Suppressor macrophage (primary cell): ENCODE results near the gene P2RY6.

ENCODE experiments used
- DNase-seq, 4 experiments: peaks; one replicate each; pipeline ENCODE4 v3.0.0-alpha.2; 2020 to 2022

Gene P2RY6

DNA sequence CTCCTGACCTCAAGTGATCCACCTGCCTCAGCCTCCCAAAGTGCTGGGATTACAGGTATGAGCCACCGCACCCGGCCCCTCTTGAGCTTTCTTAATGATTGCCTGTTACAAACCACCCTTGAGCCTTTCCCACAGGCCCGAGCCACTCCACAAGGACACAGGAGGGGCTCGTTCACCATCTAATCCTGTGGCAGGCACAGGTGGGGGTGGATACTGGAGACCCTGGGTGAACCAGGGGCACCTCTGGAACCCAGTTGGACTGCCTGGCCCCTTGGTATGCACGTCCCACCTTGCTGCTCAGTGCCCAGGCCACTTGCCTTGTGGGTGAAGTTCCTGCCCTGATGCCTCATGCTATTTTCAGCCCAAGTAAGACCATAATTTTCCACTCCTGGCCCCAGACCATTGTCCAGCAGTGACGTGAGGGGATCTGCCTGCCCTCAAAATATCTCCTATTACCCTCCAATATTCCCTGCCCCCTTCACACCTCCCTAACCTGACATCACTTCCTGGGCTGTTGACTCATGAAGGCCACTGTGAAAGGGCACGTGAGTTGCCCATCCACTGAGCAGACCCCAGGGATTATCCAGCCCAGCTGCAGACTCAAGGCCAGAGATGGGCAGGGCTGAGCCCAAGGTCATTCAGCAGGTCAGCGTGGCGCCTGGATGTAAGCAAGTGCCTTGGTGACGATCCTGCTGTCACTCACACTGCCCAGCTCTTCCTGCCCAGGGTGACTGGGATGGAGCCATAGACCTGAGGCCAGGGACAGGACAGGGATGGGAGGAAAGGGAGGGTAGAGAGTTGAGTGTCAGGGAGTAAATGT lies 34.5 kb upstream of the P2RY6 start:
- DNase-seq: peak in 1 of 4 experiments; percentile 17

DNA sequence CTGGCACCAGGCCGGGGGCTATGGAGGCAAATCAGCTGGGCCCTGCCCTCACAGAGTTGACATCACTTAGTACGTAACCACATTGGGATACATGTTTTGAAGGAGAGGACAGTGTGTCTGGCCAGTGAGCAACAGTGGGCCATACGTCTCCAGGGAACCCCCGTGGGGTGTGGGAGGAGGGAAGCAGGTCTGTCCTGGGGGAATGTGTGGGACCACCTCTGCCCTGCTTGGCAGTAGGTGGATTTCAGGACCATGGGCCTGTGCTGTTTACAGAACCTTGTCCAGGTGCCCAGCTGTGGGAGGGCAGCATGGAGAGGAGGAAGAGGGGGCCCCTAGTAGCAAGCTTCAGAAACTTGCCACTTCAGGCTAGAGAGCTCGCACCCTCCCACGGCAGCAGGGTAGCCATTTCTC lies 33.0 kb upstream of the P2RY6 start:
- no peak for DNase-seq

- no peak for DNase-seq
Measured at GRCh38 chr11:73239571-73240189, 32.5 kb upstream of the P2RY6 start.

DNA sequence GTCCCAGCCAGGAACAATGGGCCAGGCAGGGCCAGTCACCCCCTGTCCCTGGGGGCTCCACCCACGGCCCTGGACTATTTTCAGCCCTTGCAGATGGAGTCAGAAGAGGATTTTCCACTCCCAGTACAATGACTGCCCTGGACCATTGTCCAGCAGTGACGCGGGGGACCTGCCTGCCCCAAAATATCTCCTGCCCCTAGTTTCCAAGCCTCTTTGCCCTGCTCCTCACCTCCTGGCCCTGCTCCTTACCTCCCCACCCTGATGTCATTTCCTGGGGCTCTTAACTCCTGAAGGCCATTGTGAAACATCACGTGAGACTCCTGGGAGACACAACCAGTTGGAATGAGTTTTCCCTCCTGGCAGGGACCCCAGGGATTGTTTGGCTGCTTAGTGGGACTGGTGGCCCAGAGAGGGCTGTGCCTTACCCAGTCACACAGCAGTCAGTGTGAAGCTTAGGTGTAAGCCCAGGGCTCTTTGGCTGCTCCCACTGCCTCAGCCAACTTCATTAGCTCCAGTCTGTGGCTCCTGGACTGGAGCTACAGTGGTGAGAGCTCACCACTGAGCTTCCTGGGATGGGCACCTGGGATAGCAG lies 31.9 kb upstream of the P2RY6 start:
- no peak for DNase-seq

- DNase-seq: no peak
Measured at GRCh38 chr11:73241300-73241699, 30.8 kb upstream of the P2RY6 start.

GRCh38 chr11:73242251-73243092 lies 29.7 kb upstream of the P2RY6 start:
- peak; percentile 65 to 85 (median 78) for DNase-seq

- no peak for DNase-seq
Measured at GRCh38 chr11:73243093-73243485, 29.0 kb upstream of the P2RY6 start.

DNA sequence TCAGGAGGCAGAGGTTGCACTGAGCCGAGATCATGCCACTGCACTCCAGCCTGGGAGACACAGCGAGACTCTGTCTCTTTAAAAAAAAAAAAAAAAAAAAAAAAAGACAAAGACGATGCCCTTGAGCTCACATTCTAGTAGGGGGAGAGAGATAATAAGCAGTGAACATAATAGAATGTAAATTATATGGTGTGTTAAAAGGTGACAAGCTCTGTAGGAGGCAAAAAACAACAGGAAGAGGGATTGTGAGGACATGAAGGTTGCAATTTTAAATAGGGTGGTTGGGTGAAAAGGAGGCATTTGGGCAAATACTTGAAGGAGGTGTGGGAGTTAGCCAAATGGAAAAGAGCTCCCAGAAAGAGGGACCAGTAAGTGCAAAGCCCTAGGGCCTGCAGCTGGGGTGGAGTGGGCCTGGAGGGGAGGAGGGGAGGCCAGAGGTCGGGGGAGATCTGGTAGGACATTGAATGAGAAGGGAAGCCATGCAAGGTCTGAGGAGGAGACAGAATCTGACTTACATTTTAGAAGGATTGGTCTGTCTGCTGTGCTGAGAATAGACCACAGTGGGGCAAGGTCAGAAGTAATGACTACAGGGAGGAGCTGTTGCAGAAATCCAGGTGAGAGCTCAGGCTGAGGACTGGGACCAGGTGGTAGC lies 27.4 kb upstream of the P2RY6 start:
- DNase-seq: no peak

DNA sequence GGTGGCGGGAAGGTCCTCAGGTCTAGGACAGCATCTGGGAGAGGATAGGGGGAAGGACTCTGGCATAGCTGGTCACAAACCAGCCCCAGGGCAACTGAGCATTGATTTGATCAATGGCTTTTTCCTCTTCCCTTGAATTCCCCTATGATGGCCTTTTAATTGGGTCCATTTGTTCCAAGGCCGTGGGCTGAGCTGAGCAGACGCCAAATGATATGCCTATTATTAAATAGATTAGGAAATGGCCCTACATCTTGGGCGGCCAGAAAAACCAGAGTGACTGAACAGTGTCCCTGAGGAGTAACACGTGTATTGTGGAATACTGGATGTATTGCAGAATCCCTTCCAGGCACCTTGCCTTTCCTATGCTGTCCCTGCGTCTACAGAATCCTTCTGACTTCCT lies 26.7 kb upstream of the P2RY6 start:
- DNase-seq: no peak

GRCh38 chr11:73246303-73246702 lies 25.8 kb upstream of the P2RY6 start:
- no peak for DNase-seq

DNA sequence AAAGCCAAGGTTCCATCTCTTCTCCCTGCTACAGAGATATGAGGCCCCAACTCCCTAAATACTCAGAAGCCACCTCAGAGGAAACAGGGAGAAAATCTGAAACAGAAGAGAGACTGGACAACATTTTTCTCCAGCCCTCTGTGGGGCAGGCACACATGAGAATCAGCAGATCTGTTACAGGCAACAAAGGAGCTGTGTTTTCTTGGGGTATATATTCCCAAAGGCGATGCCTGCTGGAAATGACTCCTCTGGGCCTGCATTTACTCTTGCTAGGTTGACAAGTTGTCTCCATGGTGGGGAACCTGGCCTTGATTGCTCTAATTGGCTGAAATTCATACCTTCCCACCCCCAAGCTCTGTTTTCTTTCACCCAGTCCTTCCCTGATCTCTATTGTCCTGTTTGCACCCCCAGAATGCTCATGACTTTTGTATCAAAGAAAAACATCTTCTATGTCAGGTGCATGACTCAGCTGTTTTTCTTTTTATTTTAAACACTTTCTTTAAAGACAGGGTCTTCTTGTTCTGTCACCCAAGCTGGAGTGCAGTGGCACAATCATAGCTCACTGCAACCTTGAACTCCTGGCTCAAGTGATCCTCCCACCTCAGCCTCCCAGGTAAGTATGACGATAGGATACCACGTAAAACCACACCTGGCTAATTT lies 23.5 kb upstream of the P2RY6 start:
- DNase-seq: no peak

GRCh38 chr11:73249304-73249703 lies 22.8 kb upstream of the P2RY6 start:
- DNase-seq: no peak

GRCh38 chr11:73249853-73250783 lies 22.0 kb upstream of the P2RY6 start:
- DNase-seq: no peak

DNA sequence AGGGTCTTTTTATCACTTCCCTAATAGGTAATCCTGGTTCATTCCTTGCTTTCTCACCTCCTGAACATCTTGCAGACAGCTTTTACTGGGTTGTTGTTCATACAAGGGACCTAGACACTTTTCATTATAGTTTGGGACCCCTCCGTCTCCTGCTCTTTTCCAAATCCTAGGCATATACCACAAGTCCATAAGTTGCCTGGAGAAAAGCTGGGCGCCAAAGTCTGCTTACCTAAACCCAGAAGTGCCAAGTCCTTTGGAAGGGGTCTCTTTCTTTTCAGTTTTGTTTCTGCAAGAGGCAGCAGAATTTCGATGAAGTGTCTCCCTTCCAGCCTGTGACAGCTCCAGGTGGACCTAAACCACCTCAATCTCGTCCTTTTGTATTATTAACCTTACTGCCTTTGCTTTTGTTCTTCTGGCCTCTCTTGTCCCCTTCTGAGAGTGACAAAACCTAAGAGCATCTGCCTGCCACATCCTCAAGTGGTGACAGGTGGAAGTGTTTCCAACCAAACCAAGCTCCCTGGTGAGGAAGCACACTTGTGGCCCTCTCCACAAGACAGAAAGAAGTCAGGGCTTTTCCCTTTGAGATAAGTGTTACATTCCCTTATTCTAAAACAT lies 19.5 kb upstream of the P2RY6 start:
- peak in 1 of 4 experiments; percentile 30 for DNase-seq

DNA sequence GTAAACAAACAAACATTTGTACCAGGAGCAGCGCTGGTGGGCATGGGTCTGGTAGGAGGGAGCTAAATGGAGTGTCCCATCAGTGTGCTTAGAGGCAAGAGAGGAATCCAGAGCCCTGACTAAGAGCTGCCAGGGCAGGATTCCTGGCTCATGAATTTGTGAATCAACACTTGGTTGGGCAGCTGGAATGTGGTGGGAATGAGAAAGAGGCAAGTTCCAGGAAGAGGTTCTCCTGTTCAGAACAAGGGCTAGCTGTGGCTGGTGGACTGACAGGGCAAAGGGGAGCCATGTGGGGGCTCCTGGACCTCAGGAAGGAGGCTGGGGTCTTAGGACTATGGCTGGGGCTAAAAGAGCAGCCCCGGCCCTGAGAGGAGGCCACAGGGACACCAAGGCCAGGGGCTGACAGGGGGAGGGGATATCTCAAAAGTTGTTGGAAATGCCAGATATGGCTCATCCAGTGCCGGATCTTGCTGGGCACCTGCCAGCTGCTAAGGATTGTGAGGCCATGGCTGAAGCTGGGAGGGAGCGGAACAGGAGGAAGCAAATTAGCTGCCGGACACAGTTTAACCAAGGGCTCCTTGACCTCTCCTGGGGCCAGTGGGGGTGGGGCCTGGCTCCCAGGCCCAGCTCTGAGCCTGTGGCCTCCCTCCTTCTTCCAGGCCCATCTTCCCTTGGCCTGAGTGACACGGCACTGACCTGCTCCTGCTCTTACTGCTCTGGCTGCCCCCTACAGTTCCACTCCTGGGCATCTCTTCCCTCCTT lies 14.6 kb upstream of the P2RY6 start:
- DNase-seq: no peak

GRCh38 chr11:73258104-73259035 lies 13.8 kb upstream of the P2RY6 start:
- no peak for DNase-seq

- DNase-seq: no peak
Measured at GRCh38 chr11:73259406-73260126, 12.6 kb upstream of the P2RY6 start.

GRCh38 chr11:73260127-73260457 lies 12.0 kb upstream of the P2RY6 start:
- no peak for DNase-seq
